GM13976 (cell line): ENCODE results near the gene FOXC1.
A peak's percentile ranks its signal among the peaks of the same experiment; 100 is the strongest.

Experiments used
- DNase-seq: peaks from one replicate; pipeline ENCODE4 v3.0.0; 2012; ENCODE audit warnings: low spot score
- in situ Hi-C: fragments of 300-500 bp; cut with MboI; formaldehyde crosslinking; loops from one replicate; pipeline ENCODE4 v1.12.0; 2022; ENCODE audit warnings: low sequenced_read_pairs, mixed read lengths, inconsistent platforms; ENCODE audit not compliant: unreplicated experiment
- TF ChIP-seq, protein P1 (sequence below): IDR thresholded peaks from 2 replicates; pipeline ENCODE4 v1.5.1; 2012; ENCODE audit warnings: borderline replicate concordance, mild to moderate bottlenecking; ENCODE audit not compliant: insufficient read depth; ENCODE audit errors: extremely low read depth, missing control alignments, control extremely low read depth

The FOXC1 gene

DNA sequence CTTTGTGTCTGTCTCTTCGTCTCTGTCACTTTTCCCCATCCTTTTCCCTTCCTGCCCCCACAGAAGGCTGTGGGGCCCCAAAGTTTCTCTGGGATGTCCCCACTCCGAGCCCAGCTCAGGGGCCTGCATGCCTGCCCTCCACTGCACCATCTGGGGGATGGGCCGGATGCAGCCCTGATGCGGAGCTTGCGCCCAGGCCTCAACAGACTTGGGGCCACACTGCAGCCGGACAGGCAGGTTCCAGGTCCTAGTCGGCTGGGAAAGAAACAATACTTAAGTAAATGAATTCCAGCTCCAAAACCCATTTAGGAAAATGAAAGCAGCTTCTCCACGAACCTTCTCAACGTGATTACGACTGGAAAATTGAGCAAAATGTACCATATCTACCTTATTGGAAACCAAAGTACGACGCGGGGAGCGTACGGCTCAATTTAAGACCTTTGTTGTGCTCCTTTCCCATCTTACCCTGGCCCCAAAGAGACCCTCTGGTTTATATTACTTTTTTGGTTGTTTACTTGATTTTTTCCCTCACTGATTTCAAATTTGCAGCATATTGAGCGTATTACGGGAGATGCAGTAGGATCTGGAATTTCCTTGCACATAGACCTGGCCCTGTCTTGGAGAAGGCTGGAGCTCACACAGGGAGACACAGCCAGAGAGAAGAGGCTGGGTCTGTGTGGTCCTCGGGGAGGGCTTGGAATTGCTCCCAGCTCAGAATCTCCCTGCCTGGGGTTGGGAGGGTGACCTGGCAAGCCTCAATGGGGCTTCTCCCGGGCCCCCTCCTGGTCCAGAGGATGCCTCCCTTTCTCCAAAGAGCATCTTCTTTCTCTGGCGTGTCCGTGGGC lies 8.0 kb downstream of the FOXC1 start:
- no peak for DNase-seq
- TF ChIP-seq, protein P1, sequence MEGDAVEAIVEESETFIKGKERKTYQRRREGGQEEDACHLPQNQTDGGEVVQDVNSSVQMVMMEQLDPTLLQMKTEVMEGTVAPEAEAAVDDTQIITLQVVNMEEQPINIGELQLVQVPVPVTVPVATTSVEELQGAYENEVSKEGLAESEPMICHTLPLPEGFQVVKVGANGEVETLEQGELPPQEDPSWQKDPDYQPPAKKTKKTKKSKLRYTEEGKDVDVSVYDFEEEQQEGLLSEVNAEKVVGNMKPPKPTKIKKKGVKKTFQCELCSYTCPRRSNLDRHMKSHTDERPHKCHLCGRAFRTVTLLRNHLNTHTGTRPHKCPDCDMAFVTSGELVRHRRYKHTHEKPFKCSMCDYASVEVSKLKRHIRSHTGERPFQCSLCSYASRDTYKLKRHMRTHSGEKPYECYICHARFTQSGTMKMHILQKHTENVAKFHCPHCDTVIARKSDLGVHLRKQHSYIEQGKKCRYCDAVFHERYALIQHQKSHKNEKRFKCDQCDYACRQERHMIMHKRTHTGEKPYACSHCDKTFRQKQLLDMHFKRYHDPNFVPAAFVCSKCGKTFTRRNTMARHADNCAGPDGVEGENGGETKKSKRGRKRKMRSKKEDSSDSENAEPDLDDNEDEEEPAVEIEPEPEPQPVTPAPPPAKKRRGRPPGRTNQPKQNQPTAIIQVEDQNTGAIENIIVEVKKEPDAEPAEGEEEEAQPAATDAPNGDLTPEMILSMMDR: no peak
- in situ Hi-C loops: loop anchor here (25.0 kb wide), 1 partner anchor 570 kb away; no protein-coding TSS in a partner anchor

DNA sequence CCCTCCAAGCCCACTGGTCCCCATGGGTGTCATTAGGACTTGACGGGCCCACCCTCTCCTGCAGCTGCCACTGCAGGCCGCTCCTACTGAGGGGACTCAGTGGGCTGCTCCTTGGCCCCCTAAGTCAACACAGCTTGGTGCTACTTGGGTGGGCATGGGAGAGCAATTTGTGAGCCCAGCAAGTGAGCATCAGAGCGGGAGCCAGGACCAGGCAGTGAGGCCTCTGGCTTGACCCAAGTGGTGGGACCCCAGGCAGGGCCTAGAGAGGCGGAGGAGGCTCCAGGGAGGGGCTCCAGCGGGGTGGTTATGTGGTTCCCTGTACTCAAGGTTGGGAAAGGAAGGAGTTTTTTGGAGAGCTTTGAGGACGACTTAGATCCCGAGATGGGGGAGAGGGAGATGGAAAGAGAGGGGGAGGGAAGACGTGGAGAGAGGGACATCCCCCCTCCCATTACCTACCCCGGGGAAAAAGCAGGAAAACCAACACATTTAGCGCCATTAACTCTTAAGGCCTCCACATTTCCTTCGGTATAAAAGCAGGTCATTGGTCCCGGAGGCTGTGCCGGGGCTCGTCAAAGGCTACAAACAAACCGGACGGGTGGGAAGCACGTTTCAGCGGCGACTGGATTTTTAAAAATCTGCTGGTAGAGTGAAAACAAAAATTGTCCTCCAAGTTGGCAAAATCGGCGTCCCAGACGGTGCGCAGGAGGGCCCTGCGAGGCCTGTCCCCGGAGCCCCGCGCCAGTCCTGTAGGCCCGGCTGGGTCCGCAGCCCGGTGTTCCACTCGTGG lies 8.8 kb downstream of the FOXC1 start:
- TF ChIP-seq, protein P1: no peak
- in situ Hi-C loops: loop anchor here (25.0 kb wide), 1 partner anchor 569 kb away; no protein-coding TSS in a partner anchor
- no peak for DNase-seq

DNA sequence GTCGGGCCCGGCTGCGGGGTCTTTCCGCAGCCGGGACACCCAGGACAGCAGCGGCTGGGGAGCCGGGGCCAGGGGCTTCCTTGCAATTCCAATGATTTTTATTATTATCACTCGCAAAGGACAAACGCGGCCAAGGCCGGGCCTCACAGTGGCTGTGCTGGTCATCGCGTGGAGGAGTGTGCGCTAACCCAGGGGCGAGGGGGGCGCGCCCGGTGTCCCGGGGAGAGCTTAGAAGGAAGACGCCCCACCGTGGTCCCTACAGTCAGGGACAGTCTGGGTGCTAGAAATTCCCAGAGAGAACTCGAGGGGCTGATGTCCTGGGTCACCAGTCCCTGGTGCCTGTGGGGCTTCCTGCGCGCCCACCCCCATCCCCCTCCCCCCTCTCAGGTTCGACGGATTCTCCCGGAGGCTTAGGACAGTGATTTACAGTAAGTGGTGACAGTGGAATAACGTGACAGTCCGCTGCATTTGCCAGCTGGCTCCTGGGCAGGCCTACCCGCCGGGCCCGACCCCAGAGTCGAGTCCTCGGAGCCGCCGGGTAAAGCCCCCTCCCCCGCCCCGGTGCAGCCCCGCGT lies 9.5 kb downstream of the FOXC1 start:
- DNase-seq: no peak
- TF ChIP-seq, protein P1: no peak
- in situ Hi-C loops: loop anchor here (25.0 kb wide), 1 partner anchor 568 kb away; no protein-coding TSS in a partner anchor

DNA sequence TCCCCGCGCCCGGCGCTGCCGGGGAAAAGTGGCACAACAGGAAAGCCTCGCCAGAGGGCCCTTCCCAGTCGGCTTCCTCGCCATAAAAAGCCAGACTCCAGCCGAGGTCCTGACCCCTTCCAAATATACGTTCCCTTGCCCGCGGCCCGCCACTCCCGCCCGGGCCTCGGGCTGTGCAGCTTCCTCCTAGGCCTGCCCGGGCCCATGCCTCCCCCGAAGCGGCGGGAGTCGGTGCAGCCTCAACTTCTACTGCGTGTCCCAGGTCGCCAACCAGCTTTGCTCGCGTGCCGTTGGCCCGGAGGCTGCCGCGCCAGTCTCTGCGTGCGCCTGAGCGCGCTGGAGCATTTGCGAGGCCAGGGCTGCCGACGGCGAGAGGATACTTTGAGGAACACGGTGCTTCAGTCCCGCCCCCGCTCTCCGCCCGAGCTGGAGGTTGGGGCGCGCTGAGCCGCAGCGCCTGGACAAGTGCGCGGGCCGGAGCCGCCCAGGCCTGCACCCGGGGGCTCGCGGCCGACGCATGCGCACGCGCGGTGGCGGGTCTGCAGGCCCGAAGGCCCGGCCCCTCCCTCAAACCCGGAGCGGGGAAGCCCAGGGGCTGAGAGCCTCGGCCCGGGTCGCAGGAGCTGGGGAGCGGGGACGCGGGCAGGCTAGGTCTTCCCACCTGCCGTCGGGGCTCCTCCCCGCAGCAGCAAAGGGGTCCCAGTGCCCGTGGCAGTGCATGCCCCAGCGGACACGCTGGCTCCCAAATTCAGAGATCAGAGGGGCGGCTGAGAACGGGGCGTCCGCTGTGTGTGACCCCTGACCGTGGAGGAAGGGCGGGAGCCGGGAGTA lies 10.2 kb downstream of the FOXC1 start:
- in situ Hi-C loops: loop anchor here (25.0 kb wide), 1 partner anchor 567 kb away; no protein-coding TSS in a partner anchor
- DNase-seq: peak; percentile 74
- TF ChIP-seq, protein P1: no peak

DNA sequence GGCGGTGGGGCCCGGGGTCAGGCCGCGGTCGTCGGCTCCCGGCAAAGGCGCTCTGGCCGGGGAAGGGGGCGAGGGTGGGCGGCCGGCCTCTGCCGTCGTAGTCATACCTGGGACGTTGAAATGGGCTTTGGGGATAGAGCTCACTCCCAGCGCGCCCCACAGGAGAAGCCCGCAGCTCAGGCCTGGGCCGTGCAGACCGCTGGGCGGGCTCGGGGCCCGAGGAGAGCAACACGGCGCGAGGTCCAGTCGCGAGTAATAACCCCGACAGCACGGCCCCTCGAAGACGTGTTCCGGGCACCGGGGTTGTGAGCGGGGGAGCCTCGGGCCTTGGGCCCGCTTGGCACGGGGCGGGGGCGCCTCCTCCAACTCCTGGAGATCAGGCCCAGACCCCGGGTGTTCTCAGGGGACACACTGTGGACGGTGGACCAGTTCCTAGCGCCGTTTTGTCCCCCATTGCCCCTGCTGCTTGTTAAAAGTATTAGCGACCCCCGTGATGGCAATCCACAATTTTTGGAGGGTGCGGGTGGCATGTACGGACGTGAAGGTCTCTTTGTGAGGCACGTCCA lies 10.9 kb downstream of the FOXC1 start:
- no peak for DNase-seq
- TF ChIP-seq, protein P1: no peak
- in situ Hi-C loops: loop anchor here (25.0 kb wide), 1 partner anchor 567 kb away; no protein-coding TSS in a partner anchor
